PC-9 (cell line): ENCODE results near the gene MESP2.

Source experiments
- CTCF ChIP-seq: fragments of 200-600 bp; sonication (generic); conservative IDR thresholded peaks from 2 replicates; pipeline ENCODE4 v1.6.1; 2017; ENCODE audit warnings: mixed run types, antibody characterized with exemption, mild to moderate bottlenecking, moderate library complexity
- EZH2 ChIP-seq: fragments of 200-600 bp; sonication (generic); IDR thresholded peaks from 2 replicates; pipeline ENCODE4 v1.8.0; 2017; ENCODE audit warnings: antibody characterized with exemption, low read depth

GRCh38 chr15:89805241-89806209, 29.4 kb downstream of the MESP2 start:
- TF ChIP-seq EZH2 (no peak), CTCF (no peak)
